ENCODE data around the gene BLACAT1.
"Not testable (repeated sequence)": the region's sequence is repeated elsewhere in the genome, so short reads cannot be mapped to it uniquely, and the experiment has no call there.

The BLACAT1 gene

DNA sequence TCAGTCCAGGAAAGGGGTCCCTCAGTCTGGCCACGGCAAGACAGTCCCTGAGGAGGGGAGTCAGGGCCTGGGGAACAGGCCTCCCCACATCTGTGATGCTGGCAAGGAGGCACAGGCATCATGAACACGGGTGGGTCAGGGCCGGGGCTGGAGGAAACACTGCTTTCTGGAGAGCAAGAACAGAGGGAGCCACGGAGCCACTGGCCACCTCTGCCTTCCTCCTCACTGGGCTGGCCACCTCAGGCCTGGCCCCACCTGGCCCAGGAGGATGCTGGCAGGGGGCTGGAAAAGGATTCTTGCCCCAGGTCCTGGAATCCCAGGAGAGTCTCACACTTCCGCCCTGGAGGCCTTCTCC, 15.7 kb downstream of the BLACAT1 start:
- DNase-seq (ENCODE audit: low spot score): no peak

DNA sequence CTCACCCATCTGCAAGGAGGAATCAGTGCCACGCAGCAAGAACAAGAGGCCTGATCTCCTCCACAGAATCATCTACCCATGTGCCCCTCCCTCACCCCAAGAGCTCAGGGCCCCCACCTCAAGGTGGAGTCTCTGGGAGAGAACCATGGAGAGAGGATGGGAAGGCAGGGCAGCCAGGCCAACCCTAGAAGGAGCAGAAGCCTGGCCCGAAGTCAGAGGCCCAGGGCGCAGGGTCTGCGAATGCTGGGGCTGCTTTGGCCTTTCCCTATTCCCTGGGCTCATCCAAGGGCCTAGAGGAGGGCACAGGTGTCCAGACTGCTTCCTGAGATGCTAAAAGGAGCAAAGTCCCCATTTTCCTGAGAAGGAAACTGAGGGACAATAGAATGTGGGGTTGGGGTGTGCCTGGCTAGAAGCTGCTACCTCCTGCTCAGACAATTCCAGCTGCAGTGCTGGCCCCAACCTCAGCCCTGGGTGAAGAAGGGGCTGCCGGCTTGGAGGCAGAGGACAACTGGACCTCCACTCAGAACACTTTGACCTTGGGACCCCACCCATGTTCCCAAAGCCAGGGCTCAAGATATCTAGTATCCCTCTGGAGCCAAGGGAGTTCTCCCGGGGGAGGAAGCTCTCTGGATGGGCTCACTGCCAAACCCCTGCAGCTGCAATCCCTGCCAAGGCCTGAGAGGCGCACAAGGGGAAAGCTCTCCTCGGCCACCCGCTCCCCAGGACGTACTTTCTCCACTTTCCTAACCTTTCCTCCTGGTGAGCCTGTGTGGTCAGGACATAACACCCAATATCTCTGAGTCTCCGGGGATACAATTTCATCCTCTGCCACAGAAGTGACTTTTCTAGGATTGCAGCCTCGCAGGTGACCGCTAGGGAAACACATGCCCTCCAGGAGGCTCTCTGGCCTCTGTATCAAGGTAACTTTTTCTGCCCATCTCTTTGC, 17.4 kb downstream of the BLACAT1 start:
- DNase-seq (ENCODE audit: low spot score): no peak

DNA sequence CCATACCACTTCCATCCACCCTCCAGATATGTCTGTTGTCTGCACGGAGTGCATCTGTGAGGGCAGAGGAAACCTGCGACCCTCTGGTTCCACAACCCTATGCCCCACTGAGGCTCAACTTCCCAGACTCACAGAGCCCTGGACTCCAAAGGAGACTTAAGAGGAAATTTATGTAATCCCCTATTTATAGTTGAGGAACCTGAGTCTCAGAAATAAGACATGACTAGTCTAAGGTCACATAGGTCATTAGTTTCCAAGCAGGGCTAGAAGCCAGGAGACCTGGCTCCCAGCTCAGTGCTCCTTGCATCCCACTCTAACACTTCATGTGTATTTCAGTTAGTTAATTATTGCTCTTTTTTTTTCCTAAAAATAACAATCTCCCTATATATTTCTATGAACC, 18.3 kb downstream of the BLACAT1 start:
- DNase-seq (ENCODE audit: low spot score): no peak

DNA sequence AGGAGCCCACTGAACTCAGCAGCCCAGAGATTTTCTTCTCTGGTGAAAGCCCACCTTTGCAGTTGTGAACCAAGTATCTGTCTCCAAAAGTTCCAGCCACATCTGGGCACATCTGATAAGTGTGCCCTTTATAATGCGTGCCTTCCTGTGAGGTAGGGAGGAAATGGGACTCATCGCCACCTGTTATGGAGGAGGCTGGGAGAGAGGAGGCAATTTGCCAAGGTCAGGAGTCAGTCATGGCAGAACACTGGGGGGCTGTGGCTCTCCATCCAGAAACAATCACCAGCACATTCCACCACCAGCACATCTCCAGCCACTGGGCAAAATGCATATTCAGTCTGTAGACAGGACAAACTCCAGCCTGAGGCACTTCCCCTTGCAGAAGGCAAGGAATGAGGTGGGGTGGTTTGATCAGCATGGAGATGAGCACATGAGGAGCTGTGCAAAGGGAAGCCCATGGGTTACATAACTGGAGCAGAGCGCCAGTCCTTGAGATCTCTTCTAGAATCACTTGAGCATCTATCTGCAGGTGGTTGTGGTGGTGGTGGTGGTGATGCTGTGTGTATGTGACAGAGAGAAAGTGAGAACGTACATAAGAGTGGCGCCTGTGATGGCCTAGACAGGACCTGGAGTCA, 19.0 kb downstream of the BLACAT1 start:
- DNase-seq (ENCODE audit: low spot score): no peak

DNA sequence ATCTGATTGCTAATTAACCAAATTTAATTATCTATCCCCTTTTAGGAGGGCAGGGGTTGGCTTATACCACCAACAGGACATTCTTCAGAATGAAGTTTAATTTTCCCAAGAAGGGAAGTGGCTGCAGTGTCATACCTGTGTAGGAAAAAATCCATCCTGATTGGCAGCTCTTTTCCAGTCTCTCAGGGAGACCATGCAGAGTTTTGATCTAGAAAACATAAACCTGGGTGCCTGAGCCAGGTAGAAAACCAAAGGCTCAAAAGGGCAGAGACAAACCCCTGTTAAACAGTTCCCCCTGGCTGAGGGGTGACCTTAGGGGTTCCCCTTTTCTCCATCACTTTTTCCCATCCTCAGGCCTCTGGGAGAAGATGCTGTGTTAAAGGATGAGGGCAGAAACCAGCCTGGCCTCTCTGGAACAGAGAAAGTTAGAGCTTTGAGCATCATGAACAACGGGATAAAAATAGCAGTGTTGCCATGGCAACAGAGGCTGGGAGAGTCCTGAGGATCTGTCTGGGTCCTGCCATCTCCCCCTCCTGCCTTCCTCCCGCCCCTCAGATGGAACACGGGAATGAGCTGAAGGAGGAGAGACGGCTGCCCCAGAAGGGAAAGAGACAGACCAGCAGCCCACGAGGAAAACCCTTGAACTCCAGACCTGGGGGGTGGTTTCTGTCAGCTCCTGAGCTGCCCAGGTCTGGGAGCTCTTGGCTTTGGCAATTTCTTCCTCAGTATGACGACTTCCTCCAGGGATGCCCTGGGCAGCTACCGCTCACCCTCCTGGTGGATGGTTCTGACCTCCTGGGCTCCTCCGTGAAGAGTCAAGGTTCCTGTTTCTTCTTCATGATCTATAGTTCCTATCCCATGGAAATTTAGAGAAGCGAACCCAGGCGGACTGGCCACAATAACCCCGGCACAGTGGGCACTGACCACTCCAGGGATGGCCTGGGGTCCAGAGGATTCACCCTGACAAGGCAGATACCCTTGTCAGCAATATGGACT, 20.0 kb downstream of the BLACAT1 start:
- no peak for DNase-seq (ENCODE audit: low spot score)

DNA sequence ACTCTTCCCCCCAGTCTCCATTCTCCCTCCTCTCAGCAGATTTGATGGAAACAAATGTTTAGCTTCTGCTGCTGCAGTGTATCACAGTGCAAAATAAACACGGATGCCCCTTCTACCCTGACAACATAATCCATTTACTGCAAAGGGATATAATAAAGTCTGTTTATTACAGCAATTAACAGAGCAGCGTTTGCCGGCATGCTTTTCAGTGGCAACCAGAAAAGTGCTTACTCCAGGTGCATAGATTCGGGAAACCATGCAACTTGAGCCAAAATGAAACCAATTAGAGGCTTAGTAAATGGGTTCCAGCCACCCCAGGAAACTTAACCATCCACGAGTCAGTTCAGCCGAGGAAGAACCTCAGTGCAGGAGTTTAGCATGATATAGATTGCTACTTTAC, 21.1 kb downstream of the BLACAT1 start:
- DNase-seq (ENCODE audit: low spot score): no peak

DNA sequence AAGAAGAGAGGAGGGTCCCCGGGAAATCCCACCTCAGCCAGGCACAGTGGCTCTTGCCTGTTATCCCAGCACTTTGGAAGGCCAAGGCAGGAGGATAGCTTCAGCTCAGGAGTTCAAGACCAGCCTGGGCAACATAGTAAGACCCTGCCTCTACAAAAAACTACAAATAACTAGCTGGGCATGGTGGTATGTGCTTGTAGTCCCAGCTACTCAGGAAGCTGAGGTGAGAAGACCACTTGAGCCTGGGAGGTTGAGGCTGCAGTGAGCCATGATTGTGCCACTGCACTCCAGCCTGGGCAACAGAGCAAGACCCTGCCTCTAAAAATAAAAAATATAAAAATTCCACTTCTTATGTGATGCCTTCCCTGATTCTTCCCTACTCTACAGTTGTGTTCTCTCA, 23.2 kb downstream of the BLACAT1 start:
- not testable (repeated sequence) for DNase-seq (ENCODE audit: low spot score)

DNA sequence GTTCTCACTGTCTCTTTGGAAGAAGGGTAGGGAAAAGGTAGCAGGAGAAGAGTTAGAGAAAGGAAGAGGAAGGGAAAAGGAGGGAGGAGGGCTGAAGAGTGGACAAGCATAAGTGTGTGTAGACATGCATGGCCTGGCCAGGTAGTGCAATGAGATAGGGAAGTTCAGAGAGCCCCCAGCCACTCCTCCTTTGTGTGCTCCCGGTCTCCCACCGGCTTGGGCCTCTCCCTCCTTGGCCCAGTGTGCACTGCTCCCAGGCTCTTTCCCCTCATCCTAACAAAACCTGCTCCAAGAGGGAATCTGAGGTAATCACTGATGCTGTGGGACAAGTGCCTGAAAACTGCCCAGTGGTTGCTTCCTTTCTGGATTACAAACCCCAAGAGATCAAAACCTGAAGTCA, 23.7 kb downstream of the BLACAT1 start:
- DNase-seq (ENCODE audit: low spot score): no peak

DNA sequence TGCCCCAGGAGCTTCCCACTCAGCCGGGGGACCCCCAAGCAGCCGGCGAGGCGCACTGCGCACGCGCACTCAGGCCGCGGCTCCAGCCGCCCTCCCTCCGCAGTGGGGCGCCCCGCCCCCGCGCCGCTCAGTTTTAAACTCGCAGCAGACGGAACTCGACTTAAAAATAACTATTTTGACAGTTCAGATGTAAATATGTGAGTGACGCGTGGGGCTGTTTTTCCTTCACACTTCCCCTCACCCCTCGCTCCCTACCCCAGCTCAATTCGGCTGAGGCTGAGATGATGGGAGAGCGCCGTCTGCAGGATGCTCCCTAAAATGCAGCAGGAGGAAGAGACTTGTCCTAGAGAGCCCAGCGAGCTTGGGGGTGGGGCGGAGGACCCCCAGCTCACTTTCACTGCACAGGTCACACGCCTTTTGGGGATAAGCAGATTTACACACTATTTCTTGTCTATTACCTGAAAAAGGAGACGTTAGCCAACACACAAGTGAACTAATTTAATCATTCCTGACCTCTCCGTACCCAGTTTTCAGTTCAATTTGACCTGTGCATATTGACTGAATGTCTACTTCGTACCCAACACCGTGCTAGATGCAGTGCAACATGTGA, 25.0 kb downstream of the BLACAT1 start:
- peak; percentile 36 for DNase-seq (ENCODE audit: low spot score)

DNA sequence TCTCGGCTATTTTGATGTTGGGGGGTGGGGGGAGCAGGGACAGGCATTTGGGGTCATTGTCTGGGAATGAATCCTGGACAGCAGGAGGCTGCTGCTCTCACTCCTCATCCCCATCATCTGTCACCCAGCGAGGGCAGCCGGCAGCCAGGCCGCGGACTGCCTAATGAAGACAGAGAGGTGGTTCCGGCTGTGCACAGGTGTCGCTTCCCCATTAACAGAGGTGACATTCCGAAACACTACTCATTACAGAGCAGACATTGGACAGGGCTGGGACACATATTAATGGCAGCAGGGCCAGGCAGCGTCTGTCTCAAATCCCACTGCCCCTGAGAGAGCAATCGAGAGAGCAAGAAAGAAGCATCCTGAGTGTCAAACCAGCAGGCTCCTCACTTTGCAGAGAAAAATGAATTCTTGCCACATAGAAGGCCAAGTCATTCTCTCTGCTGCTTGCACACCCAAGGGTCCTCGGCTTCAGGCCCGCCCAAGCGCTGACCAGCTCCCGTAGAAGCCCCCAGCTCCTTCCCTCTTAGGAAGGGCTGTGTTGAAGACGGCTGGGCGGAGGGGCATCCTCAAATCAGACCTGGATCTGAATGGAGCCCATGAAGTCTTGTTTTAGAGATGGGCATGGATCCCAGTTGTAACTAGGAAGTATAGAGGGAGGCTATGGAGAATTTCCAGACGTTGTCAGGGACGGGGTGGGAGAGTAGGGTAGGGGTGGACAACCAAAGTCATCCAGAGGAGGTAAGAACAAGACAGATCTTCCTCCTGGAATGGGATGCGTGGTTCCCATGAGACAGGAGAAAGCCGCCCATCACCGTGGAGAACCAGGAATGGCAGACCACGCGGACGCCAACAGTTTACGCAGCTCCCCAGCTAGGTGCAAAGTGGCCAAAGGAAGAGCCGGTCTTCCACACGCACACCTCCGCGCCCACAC, 25.8 kb downstream of the BLACAT1 start:
- no peak for DNase-seq (ENCODE audit: low spot score)

DNA sequence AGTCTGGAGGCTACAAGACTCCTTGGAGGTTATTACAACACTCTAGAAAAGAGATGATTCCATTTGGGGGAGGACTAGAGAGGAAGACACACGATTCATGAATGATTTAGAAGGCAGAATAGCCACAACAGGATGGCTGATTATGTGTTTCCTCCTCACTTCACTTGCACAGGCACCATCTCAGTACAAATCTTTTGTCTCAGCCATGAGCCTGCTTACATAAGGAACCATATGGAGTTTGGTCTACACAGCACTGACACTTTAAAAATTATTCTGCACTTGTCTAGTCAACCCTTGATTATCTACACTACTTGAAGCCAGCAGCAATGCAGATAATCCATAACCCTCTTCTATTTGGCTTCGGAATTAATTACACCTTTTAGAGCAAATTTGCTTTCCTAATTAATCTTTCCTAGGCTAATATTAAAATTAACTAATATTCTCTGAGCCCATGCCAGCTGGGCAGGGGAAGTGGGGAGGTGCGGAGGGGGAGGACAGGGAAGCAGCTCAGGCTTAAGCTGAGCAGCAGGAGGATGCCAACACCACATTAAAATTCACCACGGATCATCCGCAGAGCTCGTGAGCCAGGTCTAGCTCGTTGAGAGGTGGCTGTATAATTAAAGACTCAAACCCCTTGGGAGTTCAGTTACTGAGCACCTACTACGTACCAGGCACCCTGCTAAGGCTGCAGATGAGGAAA, 30.8 kb downstream of the BLACAT1 start:
- no peak for DNase-seq (ENCODE audit: low spot score)

DNA sequence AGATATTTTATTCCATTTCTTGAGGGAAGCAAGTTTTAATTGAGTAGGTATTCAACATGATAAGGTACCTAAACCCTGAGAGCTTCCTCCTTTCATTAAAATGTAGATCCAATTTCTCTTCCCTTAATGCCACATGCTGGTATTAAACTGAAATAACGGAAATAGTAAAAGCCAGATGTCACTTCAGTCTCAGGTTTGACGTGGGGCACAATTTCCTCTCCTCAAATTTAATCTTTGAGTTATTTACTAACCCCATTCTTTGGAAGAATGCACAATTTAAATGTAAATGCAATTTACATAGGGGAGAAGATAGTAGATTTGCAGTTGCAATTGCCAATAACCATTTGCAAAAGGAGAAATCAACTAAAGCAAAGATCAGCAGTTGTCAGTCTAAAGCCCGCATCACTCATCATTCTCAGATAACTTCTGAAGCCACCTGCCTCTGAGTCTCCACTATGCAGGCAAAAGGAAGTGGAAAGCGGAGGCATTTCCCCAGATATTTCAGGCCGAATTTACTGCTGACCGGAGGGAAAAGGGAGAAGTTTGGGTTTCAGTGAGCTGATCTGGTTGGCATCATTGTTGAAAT, 31.9 kb downstream of the BLACAT1 start:
- no peak for DNase-seq (ENCODE audit: low spot score)

DNA sequence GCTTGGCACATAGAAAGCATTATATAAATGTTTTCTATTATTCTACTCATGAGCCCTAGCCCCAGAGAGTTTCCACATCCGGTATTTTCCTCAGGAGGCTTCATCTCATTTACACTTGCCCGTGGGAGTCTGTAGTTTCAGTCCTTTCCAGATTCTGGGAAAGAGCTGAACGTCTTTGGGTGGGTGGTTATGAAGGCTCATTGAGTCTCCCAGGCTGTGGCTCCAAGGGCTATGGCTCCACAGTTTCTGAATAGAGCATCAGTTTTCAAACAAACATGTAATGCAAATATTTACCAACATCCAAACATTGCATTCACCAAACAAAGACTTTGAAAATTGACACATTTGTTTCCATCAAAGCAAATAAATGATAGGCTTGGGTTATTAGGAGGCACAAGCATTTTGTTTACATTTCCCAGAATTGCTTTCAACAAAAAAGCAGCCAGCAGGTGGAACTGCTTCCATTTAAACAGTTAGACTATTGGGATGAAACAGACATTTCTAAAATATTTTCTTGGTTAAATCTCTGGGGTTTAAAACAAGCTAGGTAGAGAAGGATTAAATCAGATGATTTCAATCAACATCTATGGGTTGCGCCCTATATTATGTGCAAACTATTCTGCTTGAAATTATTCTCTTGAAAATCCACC, 32.7 kb downstream of the BLACAT1 start:
- DNase-seq (ENCODE audit: low spot score): no peak

DNA sequence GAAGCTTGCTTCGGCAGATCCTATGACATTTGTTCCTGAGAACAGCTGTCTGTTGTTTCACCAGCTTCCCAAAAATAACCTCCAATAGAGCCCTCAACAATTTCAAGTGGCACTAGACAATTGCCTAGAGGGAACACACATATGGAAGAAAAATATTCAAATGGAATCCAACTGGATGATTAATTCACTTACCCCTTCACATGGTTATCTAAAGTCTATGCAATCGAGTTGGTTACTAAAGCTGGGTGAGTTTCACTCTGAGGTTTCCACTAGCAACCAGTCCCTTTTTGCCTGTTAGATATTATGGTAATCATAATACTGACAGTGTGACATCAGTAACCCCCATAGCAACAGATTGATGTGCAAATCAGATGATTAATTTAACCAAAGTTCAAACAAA, 34.0 kb downstream of the BLACAT1 start, which contains the start of gene LEMD1:
Gene LEMD1 (minus strand): TSS at position 259 of the 400 bp plus-strand sequence. CDS start 1,520 bp downstream, outside the sequence.
- DNase-seq (ENCODE audit: low spot score): no peak

DNA sequence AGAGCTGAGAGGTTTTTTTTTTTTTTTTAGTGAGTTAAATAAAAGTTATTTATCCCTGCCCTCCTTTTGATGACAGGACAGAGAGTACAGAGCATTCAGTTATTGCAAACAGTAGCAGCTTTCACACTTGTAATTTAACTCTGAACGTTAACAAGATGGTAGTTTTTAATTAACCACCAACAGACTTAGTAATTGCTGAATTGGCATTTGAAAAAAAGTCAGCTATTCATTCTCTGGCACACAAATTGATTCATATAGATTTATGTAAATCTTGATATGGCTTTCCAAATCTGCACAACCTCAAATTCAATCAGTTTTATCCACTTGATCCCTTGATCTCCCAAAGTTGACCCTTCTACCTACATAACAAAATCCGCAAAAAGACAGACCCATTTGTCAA, 34.9 kb downstream of the BLACAT1 start:
- no peak for DNase-seq (ENCODE audit: low spot score)

DNA sequence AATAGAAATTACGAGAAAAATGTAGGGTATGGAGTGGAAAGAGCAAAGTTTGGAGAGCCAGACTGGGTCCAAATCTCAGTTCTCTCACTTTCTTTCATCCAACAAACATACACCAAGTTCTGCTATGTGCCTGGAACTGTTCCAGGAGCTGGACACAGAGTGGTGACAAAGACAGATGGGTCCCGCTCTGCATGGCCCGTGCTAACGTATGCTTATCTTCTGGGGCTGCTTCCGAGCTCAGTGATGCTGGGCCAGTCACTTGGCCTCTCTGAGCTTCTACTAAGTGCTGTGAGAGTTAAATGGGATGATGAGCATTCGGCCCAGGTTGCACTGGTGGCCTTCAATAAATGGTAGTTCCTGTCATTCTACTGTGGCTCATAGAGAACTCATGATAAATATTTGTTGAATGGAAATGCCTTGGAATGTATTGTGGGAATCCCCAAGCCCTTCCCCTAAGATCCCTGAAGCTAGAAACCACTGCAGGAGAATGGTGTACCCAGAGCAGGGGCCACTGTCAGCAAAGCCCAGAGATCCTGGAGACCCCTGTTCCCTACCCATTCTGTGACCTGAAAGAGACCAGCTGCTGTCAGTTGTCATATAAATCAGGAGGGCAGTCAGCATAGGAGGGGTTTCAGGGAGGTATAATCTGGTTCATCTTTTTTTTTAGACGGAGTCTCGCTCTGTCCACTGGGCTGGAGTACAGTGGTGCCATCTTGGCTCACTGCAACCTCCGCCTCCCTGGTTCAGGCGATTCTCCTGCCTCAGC, 37.8 kb downstream of the BLACAT1 start:
- DNase-seq (ENCODE audit: low spot score): no peak

DNA sequence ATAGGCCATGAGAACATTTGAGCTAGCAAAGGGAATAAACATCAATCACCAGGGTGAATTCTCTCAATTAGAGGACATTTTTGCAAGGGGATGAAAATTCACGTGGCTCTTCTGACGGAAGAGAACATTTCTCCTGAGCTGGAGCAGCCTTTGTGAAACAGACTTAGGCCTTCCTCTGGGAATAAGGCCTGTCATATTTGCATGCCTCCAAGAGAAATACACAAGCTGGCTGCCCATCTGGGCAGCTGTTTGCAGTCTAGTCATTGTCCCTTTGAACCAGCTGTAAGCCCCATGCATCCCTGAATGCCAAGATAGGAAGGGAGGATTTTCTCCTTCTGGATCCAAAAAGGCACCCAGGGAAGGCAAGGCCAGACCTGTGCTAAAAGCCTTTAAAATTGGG, 39.5 kb downstream of the BLACAT1 start:
- no peak for DNase-seq (ENCODE audit: low spot score)

DNA sequence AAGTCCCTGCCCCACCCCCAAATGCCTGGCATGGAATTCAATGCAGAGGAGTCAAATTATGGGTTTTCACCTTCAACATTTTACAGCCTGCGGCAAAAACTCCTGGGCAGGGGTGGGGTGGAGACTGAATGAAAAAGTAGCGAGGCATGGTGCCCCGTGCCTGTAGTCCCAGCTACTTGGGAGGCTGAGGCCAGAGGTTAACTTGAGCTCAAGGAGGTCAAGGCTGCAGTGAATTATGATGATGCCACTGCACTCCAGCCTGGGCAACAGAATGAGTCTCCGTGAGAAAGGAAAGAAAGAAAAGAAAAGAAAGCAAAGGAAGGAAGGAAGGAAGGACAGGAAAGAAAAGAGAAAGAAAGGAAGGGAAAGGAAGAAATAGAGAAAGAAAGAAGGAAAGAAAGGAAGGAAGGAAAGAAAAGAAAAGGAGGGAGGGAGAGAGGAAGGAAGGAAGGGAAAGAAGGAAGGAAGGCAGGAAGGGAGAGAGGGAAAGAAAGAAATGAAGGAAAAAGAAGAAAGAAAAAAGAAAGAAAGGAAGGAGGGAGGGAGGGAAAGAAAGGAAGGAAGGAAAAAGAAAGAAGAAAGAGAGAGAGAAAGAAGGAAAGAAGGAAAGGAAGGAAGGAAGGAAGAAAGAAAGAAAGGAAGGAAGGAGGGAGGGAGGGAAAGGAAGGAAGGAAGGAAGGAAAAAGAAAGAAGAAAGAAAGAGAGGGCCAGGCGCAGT, 45.1 kb downstream of the BLACAT1 start:
- DNase-seq (ENCODE audit: low spot score): no peak
